ENCODE data around the gene MSMB.
A peak's percentile ranks its signal among the peaks of the same experiment; 100 is the strongest.

Gene MSMB

GRCh38 chr10:46026106-46026505 lies 20.0 kb downstream of the MSMB start:
- Mint-ChIP-seq H3K4me3 (no peak overlapping the region), H3K36me3 (ENCODE audit: low read depth) (peaks cover 7% of the 10 kb centered on the region), H3K27me3 (ENCODE audit: low read depth) (no peaks in the 10 kb centered on the region), H3K4me1 (peaks cover 76% of the 10 kb centered on the region), H3K9me3 (no peaks in the 10 kb centered on the region), H3K27ac (peak overlapping the region in 1 of 3 experiments; percentile 22)
- TF ChIP-seq CTCF (IDR thresholded peaks at IDR 0.05; ENCODE audit: unreplicated experiment in 3 of 3): no peak

- H3K4me3 Mint-ChIP-seq: peak overlapping the region; percentile 2 to 39 (median 27)
- no peak for TF ChIP-seq CTCF (IDR thresholded peaks at IDR 0.05; ENCODE audit: unreplicated experiment in 3 of 3)
- H3K36me3 Mint-ChIP-seq (ENCODE audit: low read depth): peaks cover 7% of the 10 kb centered on the region
- H3K4me1 Mint-ChIP-seq: peaks cover 72% of the 10 kb centered on the region
- no peaks in the 10 kb centered on the region for H3K27me3 Mint-ChIP-seq (ENCODE audit: low read depth)
- no peaks in the 10 kb centered on the region for H3K9me3 Mint-ChIP-seq
- peak overlapping the region; percentile 1 to 22 (median 7) for H3K27ac Mint-ChIP-seq
These were observed 20.7 kb downstream of the MSMB start for GRCh38 chr10:46025406-46025805.

- peak overlapping the region in 2 of 3 experiments; percentile 15 to 39 for H3K4me3 Mint-ChIP-seq
- no peaks in the 10 kb centered on the region for H3K9me3 Mint-ChIP-seq
- H3K36me3 Mint-ChIP-seq (ENCODE audit: low read depth): peaks cover 7% of the 10 kb centered on the region
- no peak for TF ChIP-seq CTCF (IDR thresholded peaks at IDR 0.05; ENCODE audit: unreplicated experiment in 3 of 3)
- peak overlapping the region; percentile 22 to 51 (median 31) for H3K27ac Mint-ChIP-seq
- peaks cover 71% of the 10 kb centered on the region for H3K4me1 Mint-ChIP-seq
- H3K27me3 Mint-ChIP-seq (ENCODE audit: low read depth): no peaks in the 10 kb centered on the region
These were observed 21.1 kb downstream of the MSMB start for GRCh38 chr10:46024948-46025347.

- Mint-ChIP-seq H3K36me3 (ENCODE audit: low read depth) (peaks cover 7% of the 10 kb centered on the region), H3K4me3 (peak overlapping the region; percentile 84 to 87 (median 87)), H3K27ac (peak overlapping the region; percentile 17 to 51 (median 31)), H3K27me3 (ENCODE audit: low read depth) (no peaks in the 10 kb centered on the region), H3K9me3 (no peaks in the 10 kb centered on the region), H3K4me1 (peaks cover 71% of the 10 kb centered on the region)
- TF ChIP-seq CTCF (IDR thresholded peaks at IDR 0.05; ENCODE audit: unreplicated experiment in 3 of 3): no peak
These were observed 22.9 kb downstream of the MSMB start for GRCh38 chr10:46022978-46023702.

GRCh38 chr10:46020344-46020657 lies 25.8 kb downstream of the MSMB start:
- H3K4me1 Mint-ChIP-seq: peaks cover 53% of the 10 kb centered on the region
- no peak overlapping the region for H3K4me3 Mint-ChIP-seq
- no peaks in the 10 kb centered on the region for H3K27me3 Mint-ChIP-seq (ENCODE audit: low read depth)
- H3K27ac Mint-ChIP-seq: no peak overlapping the region
- peaks cover 14% of the 10 kb centered on the region for H3K36me3 Mint-ChIP-seq (ENCODE audit: low read depth)
- no peak for TF ChIP-seq CTCF (IDR thresholded peaks at IDR 0.05; ENCODE audit: unreplicated experiment in 3 of 3)
- H3K9me3 Mint-ChIP-seq: no peaks in the 10 kb centered on the region
